Muscle of leg (tissue), 11 donors: ENCODE results near the gene DHX38. TPM values are rescaled to one million over a fixed set of nuclear protein-coding genes. Genes with fewer than 3 reads are reported as not detected.

ENCODE experiments used
- DNase-seq: peaks from one replicate; pipeline ENCODE4 v3.0.0; 2013
- H3K27ac ChIP-seq: one replicate; pipeline ENCODE4 v1.5.1; 2013; ENCODE audit warnings: mild to moderate bottlenecking, low read length, control low read depth
- H3K27me3 ChIP-seq: one replicate; pipeline ENCODE4 v1.6.1; 2013; ENCODE audit warnings: low read length; ENCODE audit not compliant: control insufficient read depth, insufficient read depth
- H3K36me3 ChIP-seq: one replicate; pipeline ENCODE4 v1.6.1; 2013; ENCODE audit warnings: low read length; ENCODE audit not compliant: control insufficient read depth, insufficient read depth
- H3K4me1 ChIP-seq: one replicate; pipeline ENCODE4 v1.6.1; 2013; ENCODE audit warnings: low read length; ENCODE audit not compliant: control insufficient read depth, insufficient read depth
- H3K4me3 ChIP-seq: one replicate; pipeline ENCODE4 v1.5.1; 2013; ENCODE audit warnings: low read length, control low read depth
- H3K9me3 ChIP-seq: replicated peaks from 2 replicates; pipeline ENCODE4 v1.6.1; 2013; ENCODE audit warnings: low read depth, low read length; ENCODE audit not compliant: control insufficient read depth
- WGBS: methylation state at CpG from one replicate; pipeline ENCODE4 v1.1.5; 2013; ENCODE audit warnings: missing lambda C conversion rate; ENCODE audit not compliant: insufficient coverage; 5-methylcytosine and 5-hydroxymethylcytosine counted together
- polyA plus RNA-seq, 8 donors: library from polyadenylated mRNA; unstranded; fragments of 120-200 nt; gene quantifications; one replicate each; pipeline versions ENCODE4 v1.2.1 to v1.2.3, GENCODE V29; 2013; ENCODE audit warnings: inconsistent platforms in 1 of 8, low replicate concordance in 1 of 8; ENCODE audit not compliant: insufficient read length in 8 of 8, insufficient read depth in 1 of 8
- total RNA-seq: library from RNA; stranded (reverse); fragments of 120-200 nt; gene quantifications from one replicate; pipeline ENCODE4 v1.2.4, GENCODE V29; 2013

The DHX38 gene
- total and polyA plus RNA-seq, 9 donors = 47.3 to 63.6 (median 56.4) TPM

DNA sequence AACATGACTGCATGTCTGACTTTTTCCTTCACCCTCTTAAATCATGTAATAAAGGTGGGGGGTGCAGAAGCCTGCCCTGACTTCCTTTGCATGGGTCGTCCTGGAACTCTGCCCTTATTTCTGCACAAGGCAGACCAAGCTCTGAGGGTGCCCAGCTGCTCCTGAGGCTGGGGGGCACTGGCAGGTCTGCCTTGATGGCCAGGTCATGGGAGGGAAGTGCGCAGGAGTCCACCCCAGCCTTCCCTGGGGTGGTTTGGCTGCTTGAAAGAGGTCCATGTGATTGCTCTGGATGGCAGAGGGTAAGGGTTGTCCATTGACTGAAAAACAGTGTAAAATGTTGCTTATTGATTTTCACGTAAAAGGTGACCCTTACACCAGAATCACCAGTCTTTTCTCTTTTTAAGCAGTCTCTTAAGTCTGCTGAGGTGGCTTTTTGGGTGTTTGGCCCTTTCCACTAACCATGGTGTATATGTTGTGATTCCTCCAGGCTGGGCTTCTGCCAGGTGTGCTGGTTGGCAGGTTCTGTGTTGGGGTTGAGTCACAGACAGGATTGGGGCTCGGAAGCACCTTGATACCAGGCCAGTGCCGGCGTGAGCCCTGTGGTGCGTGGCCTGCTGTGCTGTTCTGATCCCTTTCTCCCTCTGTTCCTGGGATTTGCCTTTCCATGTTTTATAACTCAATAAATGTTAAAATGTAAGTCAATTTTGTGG lies 19.4 kb downstream of the DHX38 start:
- Histone ChIP-seq H3K4me3 (no peak overlapping the region), H3K27ac (no peak overlapping the region), H3K27me3 (no peaks in the 10 kb centered on the region), H3K9me3 (no peaks in the 10 kb centered on the region), H3K36me3 (peaks cover 55% of the 10 kb centered on the region), H3K4me1 (no peaks in the 10 kb centered on the region)
- DNase-seq = no peak
- 70% methylated on average over 2 of the region's 7 CpGs for WGBS

DNA sequence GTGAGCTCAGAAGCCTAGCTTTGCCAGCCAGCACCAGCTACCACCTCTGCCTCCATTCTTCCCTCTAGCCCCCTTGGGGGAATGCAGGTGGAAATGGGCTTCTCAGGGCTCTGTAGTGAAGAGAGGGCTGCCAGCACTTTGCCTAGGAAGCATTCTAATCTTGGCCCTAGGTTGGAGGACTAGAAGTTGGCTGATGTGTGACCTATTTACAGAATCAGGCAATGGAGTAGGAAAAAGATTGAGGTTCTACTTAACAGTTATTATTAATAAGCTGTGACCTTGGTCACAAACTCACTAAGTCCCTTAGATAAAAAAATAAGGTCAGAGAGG lies 19.9 kb downstream of the DHX38 start:
- H3K9me3 ChIP-seq = no peaks in the 10 kb centered on the region
- no peak for DNase-seq
- H3K36me3 ChIP-seq = peaks cover 49% of the 10 kb centered on the region

DNA sequence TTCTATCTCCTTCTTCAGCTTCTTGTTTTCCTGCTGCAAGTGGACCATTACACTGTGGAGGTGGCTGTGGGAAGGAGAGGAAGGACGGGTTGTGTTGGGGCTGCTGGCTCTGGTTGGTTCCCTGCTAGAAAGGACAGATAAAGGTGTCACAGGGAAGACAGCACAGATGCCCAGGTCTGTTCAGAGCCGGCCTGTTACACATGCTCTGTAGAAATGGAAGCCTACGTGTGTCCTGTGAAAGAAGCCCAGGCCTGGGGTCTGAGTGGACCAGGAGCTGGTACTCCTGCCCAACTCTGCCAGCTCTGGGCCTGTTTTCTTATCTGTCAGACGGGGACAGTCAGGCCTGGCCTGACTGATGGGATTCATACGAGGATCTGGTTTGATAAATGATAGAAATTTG lies 26.4 kb downstream of the DHX38 start:
- WGBS = 93% methylated on average over 4 of the region's 5 CpGs
- H3K4me1 ChIP-seq = no peaks in the 10 kb centered on the region
- no peak overlapping the region for H3K27ac ChIP-seq
- DNase-seq = no peak
- no peaks in the 10 kb centered on the region for H3K27me3 ChIP-seq
- H3K36me3 ChIP-seq = no peaks in the 10 kb centered on the region
- no peak overlapping the region for H3K4me3 ChIP-seq
- no peaks in the 10 kb centered on the region for H3K9me3 ChIP-seq

More for the DNA sequence above, 19.9 kb downstream of the DHX38 start:
- Histone ChIP-seq H3K27ac (no peak overlapping the region), H3K27me3 (no peaks in the 10 kb centered on the region), H3K4me1 (no peaks in the 10 kb centered on the region), H3K4me3 (no peak overlapping the region)

DNA sequence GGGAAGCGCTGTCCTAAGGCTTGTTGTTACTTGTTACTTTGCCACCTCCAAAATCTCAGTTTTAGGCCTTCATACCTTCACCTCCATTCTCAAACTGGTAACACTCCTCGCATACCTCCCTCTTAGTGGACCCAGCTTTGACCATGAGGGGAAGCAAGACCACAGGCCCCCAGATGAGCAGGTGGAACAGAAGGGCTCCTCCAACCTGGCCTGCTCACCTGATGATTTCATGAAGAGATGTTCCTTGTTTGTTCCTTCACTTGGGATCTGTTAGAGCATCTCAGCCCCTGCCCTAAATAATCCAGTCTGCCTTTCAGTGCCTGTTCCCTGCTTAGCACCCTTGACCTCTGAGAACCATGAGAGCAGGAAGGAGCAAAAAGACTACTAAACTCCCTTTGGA lies 28.7 kb downstream of the DHX38 start:
- no peak overlapping the region for H3K4me3 ChIP-seq
- H3K27me3 ChIP-seq = no peaks in the 10 kb centered on the region
- H3K36me3 ChIP-seq = no peaks in the 10 kb centered on the region
- no peak overlapping the region for H3K27ac ChIP-seq
- DNase-seq = no peak
- no peaks in the 10 kb centered on the region for H3K4me1 ChIP-seq
- H3K9me3 ChIP-seq = no peaks in the 10 kb centered on the region
- WGBS = no CpG with 5 or more reads among the region's 2 CpGs

DNA sequence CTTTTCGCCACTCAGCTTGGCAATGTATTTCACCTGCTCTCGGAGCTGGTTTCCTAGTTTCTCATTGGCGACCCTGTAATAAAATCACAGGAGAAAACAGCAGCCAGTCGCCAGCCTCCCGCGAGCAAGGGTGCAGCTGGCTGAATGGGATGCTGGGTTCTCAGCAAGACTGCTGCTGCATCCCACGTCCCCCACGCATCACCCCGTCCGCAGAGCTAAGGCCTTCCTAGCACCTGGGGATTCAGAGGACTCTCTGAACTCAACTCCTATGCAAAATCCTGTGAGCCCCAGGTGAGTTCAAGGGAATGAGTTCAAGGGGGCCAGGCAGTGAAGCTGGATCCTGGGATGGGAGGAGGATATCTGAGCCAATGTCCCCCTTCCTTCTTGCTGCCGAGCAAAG lies 29.3 kb downstream of the DHX38 start:
- Histone ChIP-seq H3K4me1 (no peaks in the 10 kb centered on the region), H3K9me3 (no peaks in the 10 kb centered on the region), H3K27ac (no peak overlapping the region), H3K36me3 (no peaks in the 10 kb centered on the region), H3K4me3 (no peak overlapping the region), H3K27me3 (no peaks in the 10 kb centered on the region)
- no peak for DNase-seq
- WGBS = 89% methylated on average over 10 of the region's 11 CpGs

DNA sequence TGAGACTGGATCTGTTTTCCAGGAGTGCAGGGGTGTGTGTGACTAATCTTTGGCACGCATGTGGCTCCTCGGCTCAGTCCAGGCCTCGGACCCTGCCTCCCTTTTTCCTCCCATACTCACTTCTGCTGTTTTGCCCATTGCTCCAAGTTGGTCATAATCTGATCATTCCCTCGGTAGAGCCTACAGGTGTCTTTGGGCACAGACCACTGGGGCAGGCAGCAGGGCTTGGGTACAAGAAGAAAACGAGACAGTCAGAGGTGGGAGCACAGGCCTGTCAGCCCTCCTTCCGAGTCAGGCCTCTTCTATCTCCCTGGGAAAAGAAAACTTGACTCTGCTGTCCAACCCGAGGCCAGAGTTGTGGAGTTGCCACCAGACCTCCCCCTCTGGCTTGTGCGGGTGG lies 29.8 kb downstream of the DHX38 start:
- 70% methylated on average over 3 of the region's 8 CpGs for WGBS
- Histone ChIP-seq H3K4me3 (no peak overlapping the region), H3K27ac (no peak overlapping the region), H3K4me1 (no peaks in the 10 kb centered on the region), H3K36me3 (no peaks in the 10 kb centered on the region), H3K27me3 (no peaks in the 10 kb centered on the region), H3K9me3 (no peaks in the 10 kb centered on the region)
- DNase-seq = no peak

DNA sequence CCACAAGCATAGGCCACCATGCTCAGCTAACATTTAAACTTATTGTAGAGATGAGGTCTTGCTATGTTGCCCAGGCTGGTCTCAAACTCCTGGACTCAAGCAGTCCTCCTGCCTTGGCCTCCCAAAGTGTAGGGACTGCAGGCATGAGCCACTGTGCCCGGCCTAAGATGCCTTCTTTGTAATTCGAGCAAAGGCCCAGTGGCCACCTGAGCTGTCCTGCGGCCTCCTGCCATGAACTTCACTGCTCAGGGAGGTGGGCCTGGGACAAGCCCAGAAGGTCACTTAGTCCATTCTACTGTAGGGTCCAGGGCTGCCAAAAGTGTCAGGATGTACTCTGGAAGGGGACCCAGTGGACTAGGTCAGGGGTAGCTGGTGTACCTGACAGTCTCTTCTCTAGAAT lies 30.5 kb downstream of the DHX38 start:
- Histone ChIP-seq H3K4me3 (no peak overlapping the region), H3K27ac (no peak overlapping the region), H3K9me3 (no peaks in the 10 kb centered on the region), H3K36me3 (no peaks in the 10 kb centered on the region), H3K27me3 (no peaks in the 10 kb centered on the region), H3K4me1 (no peaks in the 10 kb centered on the region)
- no peak for DNase-seq
- 88% methylated on average over 3 of the region's 3 CpGs for WGBS

DNA sequence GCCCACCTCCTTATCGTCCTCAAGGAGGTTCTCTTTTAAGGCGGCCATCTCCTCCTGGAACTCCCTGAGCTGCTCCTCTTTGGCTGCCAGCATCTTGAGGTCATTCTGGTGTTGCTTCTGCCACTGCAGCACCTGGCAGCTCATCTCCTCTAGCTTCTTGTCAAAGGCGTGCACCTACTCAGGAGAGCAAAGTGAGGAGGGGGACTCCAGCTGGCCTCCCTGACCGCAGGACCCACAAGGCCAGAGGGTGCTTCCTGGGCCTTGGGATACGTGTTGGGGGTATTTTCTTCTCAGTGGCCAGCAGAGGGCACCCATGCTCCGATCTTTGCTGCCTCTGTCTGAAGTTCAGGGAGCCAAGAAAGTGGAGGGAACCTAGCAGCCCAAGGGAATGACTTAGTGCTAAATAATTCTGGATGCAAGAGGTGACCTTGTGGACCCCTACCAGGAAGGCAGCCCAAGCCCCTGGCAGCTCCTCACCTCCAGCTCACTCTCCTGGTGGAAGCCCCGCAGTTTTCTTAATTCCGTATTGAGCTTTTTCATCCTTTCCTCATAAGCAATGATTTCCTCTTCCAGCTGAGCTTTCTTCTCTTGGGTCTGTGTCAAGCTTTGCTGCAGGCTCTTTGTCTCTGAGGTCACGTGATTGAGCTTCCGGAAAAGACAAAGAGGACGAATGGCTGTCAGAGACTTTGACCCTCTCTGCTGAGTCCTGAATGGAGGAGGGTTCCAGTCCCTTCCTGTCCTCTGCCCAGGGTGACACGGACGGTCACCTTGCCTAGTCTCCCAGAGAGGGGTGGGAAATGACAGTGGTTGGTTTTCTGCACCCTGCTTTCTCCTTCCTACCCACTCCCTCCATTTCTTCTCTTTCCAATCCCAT lies 31.4 kb downstream of the DHX38 start:
- no peaks in the 10 kb centered on the region for H3K27me3 ChIP-seq
- no peaks in the 10 kb centered on the region for H3K4me1 ChIP-seq
- H3K9me3 ChIP-seq = no peaks in the 10 kb centered on the region
- no peak overlapping the region for H3K27ac ChIP-seq
- H3K4me3 ChIP-seq = no peak overlapping the region
- peak; percentile 80 for DNase-seq
- no peaks in the 10 kb centered on the region for H3K36me3 ChIP-seq
- 32% methylated on average over 5 of the region's 13 CpGs for WGBS

DNA sequence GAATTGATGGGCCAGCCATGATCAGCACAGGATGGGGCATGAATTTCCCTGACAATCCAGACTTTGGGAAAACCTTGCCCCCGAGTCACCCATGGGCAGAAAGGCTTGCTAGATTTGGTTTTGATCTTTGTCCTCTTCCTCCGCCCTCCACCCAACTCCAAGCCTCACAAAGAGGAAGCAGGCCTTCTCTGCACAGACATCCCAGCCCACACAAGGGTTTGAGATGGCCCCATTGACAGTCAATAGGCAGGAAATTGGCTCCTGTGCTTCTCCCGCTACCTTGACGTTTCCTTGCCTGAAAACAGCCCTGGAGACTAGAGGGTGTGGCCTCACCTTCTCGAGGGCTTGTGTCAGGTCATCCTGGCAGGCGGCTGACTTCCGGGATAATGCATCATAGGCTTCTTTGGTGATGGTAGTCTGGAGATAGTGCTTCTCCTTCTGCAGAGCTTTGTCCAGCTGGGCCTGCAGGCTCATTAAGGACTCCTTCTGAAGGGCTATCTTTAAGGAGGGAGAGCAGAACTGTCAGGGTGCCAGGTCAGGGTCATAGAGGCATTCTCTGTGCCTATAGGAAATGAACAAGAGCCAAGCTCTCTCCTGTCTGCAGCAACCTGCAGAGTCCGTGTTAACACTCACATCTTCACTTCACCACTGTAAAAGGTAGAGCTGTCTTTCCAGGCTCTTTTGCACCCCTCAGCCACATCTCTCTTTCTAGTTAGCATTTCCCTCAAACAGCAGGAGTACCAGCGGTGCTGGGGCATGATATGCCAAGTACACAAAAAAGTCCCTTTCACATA lies 32.2 kb downstream of the DHX38 start:
- WGBS = 85% methylated on average over 7 of the region's 9 CpGs

DNA sequence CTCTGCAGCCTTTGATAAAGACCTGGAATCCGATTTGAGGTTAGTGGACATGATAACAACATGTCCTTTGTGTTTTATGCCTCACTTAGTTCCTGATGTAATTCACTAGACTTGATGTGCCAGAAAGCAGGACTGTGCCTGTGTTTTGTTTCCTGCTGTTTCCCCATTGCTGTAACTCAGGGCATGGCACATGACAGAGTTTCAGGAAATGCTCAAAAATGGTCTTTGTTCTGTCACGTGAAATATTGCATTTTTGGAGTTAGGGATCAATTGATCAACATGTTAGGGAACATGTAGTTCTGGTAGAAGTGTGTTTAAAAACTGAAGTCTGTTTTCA lies 32.8 kb downstream of the DHX38 start:
- Histone ChIP-seq H3K4me1 (no peaks in the 10 kb centered on the region), H3K27ac (no peak overlapping the region)
- DNase-seq = no peak

More for the DNA sequence above, 32.2 kb downstream of the DHX38 start:
- Histone ChIP-seq H3K4me3 (no peak overlapping the region), H3K27me3 (no peaks in the 10 kb centered on the region), H3K4me1 (no peaks in the 10 kb centered on the region), H3K36me3 (no peaks in the 10 kb centered on the region), H3K27ac (no peak overlapping the region), H3K9me3 (no peaks in the 10 kb centered on the region)
- DNase-seq = no peak

More for the DNA sequence above, 32.8 kb downstream of the DHX38 start:
- Histone ChIP-seq H3K36me3 (no peaks in the 10 kb centered on the region), H3K4me3 (no peak overlapping the region), H3K9me3 (no peaks in the 10 kb centered on the region), H3K27me3 (no peaks in the 10 kb centered on the region)
- WGBS = 68% methylated on average over 2 of the region's 2 CpGs
